ENCODE measurements around the gene CLIP4.

- TF ChIP-seq CTCF (conservative IDR thresholded peaks at IDR 0.05 in 1 of 2, IDR thresholded peaks at IDR 0.05 in 1 of 2; ENCODE audit: extremely low read depth in 1 of 2, insufficient read depth in 1 of 2, low read depth in 1 of 2, low read length in 2 of 2) (no peak), EZH2 (IDR thresholded peaks at IDR 0.05; ENCODE audit: borderline replicate concordance, low read length) (no peak)
Observed at GRCh38 chr2:29117636-29118303, 2.6 kb downstream of the CLIP4 start.
